Mesothelial cell of epicardium (in vitro differentiated cells): ENCODE results near the gene AGRN. TPM values are rescaled to one million over a fixed set of nuclear protein-coding genes. Genes with fewer than 3 reads are reported as not detected.
"Not testable (repeated sequence)": the region's sequence is repeated elsewhere in the genome, so short reads cannot be mapped to it uniquely, and the experiment has no call there.

Source experiments
- DNase-seq, 2 experiments: peaks; one replicate each; pipeline ENCODE4 v3.0.0; 2021; ENCODE audit warnings: low spot score in 2 of 2; ENCODE audit not compliant: unreplicated experiment in 2 of 2
- H3K27ac Mint-ChIP-seq: 2 replicates; pipeline ENCODE4 v1.8.0; 2021; ENCODE audit warnings: mixed read lengths
- H3K27me3 Mint-ChIP-seq: 2 replicates; pipeline ENCODE4 v1.8.0; 2021; ENCODE audit warnings: low read depth, mixed read lengths
- H3K36me3 Mint-ChIP-seq: 2 replicates; pipeline ENCODE4 v1.8.0; 2021; ENCODE audit warnings: mixed read lengths
- H3K4me1 Mint-ChIP-seq: 2 replicates; pipeline ENCODE4 v1.8.0; 2021; ENCODE audit warnings: mixed read lengths
- H3K4me3 Mint-ChIP-seq: 2 replicates; pipeline ENCODE4 v1.8.0; 2021; ENCODE audit warnings: mild to moderate bottlenecking, moderate library complexity, mixed read lengths
- H3K9me3 Mint-ChIP-seq: 2 replicates; pipeline ENCODE4 v1.8.0; 2021; ENCODE audit warnings: mixed read lengths
- CTCF ChIP-seq: fragments of 200-600 bp; sonication (generic); IDR thresholded peaks from one replicate; pipeline ENCODE4 v1.5.0; 2021; ENCODE audit warnings: antibody characterized with exemption; ENCODE audit not compliant: unreplicated experiment
- total RNA-seq: library from RNA; stranded (reverse); gene quantifications from 3 replicates; pipeline ENCODE4 v1.2.1, GENCODE V29; 2021

The AGRN gene
- total RNA-seq, 1 donor from 2014 or later = 514 TPM

DNA sequence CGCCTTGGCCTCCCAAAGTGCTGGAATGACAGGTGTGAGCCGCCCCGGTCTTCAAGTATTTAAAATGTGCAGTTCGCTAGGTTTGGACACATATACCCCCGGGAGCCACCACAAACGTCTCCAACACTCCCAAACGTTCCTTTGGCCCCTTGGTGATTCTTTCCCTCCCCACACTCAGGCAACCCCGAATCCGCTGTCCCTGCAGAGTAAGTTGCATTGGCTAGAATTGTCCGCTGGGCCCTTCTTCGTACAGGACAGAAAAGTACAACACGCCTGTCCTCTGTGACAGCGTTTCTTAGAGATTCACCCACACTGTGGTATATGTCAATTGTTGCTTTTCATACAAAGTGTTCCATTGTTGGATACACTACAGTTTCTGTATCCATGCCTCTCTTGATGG is 34.8 kb upstream of the AGRN start:
- Mint-ChIP-seq H3K4me3 (no peak overlapping the region), H3K27ac (no peak overlapping the region), H3K27me3 (peaks cover 34% of the 10 kb centered on the region), H3K36me3 (no peaks in the 10 kb centered on the region), H3K4me1 (no peaks in the 10 kb centered on the region), H3K9me3 (peaks cover 9% of the 10 kb centered on the region)
- no peak for TF ChIP-seq CTCF
- DNase-seq = no peak

DNA sequence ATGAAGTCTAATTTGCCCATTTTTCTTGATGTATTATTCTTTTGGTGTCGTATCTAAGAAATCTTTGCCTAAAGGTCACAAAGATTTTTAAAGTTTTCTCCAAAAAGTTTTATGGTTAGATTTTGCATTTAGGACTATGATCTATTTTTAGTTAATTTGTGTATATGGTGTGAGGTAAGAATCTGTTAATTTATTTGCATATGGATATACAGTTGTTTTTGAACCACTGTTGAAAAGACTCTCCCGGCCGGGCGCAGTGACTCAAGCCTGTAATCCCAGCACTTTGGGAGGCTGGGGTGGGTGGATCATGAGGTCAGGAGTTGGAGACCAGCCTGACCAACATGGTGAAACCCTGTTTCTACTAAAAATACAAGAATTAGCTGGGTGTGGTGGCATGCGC is 31.9 kb upstream of the AGRN start:
- not testable (repeated sequence) for DNase-seq, H3K36me3 Mint-ChIP-seq, H3K4me1 Mint-ChIP-seq, H3K4me3 Mint-ChIP-seq, H3K27ac Mint-ChIP-seq
- H3K27me3 Mint-ChIP-seq = peaks cover 37% of the 10 kb centered on the region
- peaks cover 19% of the 10 kb centered on the region for H3K9me3 Mint-ChIP-seq

DNA sequence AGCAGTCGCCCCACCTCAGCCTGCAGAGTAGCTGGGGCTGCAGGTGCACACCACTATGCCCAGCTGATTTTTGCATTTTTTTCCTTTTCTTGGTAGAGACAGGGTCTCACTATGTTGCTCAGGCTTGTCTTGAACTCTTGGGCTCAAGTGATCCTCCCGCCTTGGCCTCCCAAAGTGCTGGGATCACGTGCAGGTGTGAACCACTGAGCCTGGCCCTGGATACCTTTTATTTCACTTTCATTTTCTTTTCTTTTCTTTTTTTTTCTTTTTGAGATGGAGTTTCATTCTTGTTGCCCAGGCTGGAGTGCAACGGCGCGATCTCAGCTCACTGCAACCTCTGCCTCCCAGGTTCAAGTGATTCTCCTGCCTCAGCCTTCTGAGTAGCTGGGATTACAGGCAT is 28.6 kb upstream of the AGRN start:
- H3K4me1 Mint-ChIP-seq, H3K4me3 Mint-ChIP-seq, H3K36me3 Mint-ChIP-seq, H3K27ac Mint-ChIP-seq, DNase-seq: not testable (repeated sequence)
- Mint-ChIP-seq H3K27me3 (peaks cover 30% of the 10 kb centered on the region), H3K9me3 (peaks cover 19% of the 10 kb centered on the region)

DNA sequence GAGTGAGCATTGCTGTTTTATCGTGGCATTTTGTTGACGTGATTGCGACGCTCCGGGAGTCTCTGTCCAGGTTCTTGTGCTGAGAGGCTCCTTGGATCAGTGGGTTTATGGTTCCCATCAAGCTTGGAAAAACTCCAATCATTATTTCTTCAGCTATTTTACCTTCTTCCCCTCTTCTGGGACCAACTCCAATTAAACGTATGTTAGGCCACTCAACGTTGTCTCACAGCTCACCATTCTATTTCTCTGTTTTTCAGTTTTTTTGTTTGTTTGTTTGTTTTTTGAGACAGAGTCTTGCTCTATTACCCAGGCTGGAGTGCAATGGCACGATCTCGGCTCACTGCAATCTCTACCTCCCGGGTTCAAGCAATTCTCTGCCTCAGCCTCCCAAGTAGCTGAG is 28.0 kb upstream of the AGRN start:
- no peak overlapping the region for H3K27ac Mint-ChIP-seq
- H3K4me3 Mint-ChIP-seq = no peak overlapping the region
- no peak for TF ChIP-seq CTCF
- H3K36me3 Mint-ChIP-seq = peaks cover 4% of the 10 kb centered on the region
- peaks cover 7% of the 10 kb centered on the region for H3K4me1 Mint-ChIP-seq
- peaks cover 19% of the 10 kb centered on the region for H3K9me3 Mint-ChIP-seq
- DNase-seq = no peak
- peaks cover 30% of the 10 kb centered on the region for H3K27me3 Mint-ChIP-seq

DNA sequence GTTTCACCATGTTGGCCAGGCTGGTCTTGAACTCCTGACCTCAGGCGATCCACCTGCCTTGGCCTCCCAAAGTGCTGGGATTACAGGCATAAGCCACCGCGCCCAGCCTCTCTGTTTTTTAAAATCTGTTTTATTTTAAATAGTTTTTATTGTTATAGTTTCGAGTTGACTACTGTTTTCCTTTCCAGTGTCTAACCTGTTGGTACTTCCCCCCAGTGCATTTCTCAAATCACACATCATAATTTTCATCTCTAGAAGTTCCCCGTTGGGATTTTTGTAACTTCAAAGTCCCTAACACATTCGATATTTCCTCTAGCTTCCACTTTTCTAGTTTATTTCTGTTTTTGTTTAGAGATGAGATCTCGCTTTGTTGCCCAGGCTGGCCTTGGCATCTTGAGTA is 27.6 kb upstream of the AGRN start:
- Mint-ChIP-seq H3K9me3 (peaks cover 19% of the 10 kb centered on the region), H3K4me1 (peaks cover 11% of the 10 kb centered on the region), H3K36me3 (peaks cover 4% of the 10 kb centered on the region), H3K4me3 (no peak overlapping the region), H3K27me3 (peaks cover 32% of the 10 kb centered on the region), H3K27ac (no peak overlapping the region)
- DNase-seq = no peak
- TF ChIP-seq CTCF = no peak

- TF ChIP-seq CTCF = no peak
- DNase-seq = no peak
- Mint-ChIP-seq H3K27me3 (peaks cover 31% of the 10 kb centered on the region), H3K27ac (no peak overlapping the region), H3K36me3 (peaks cover 4% of the 10 kb centered on the region), H3K4me3 (no peak overlapping the region), H3K4me1 (peaks cover 14% of the 10 kb centered on the region), H3K9me3 (peaks cover 19% of the 10 kb centered on the region)
These were observed 26.4 kb upstream of the AGRN start for GRCh38 chr1:993379-993995.

DNA sequence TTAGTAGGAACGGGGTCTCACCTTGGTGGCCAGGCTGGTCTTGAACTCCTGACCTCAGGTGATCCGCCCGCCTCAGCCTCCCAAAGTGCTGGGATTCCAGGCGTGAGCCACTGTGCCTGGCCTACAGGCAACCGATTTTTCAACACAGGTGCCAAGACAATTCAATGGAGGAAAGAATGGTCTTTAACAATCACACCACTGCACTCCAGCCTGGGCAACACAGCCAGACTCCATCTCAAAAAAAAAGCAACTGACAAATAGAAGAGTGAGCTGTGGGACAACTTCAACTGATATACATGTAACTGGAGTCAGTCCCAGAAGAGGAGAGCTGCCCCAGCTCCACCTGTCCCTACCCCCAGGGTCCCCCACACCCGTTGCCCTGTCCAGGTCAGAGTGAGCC is 25.4 kb upstream of the AGRN start:
- not testable (repeated sequence) for H3K36me3 Mint-ChIP-seq, H3K4me3 Mint-ChIP-seq
- peak overlapping the region; percentile 50 for H3K27ac Mint-ChIP-seq

More for the DNA sequence above, 25.4 kb upstream of the AGRN start:
- not testable (repeated sequence) for DNase-seq
- peaks cover 11% of the 10 kb centered on the region for H3K9me3 Mint-ChIP-seq
- H3K4me1 Mint-ChIP-seq = peaks cover 14% of the 10 kb centered on the region
- peaks cover 20% of the 10 kb centered on the region for H3K27me3 Mint-ChIP-seq
